OCI-LY7 (cell line): ENCODE measurements around the gene CAAP1. TPM values are rescaled to one million over a fixed set of nuclear protein-coding genes. Genes with fewer than 3 reads are reported as not detected.

Source experiments
- BruUV-seq: library from RNA; stranded (reverse); fragments of 400-500 nt; replicated peaks from 2 replicates; lab custom pipeline; 2021; lab: Mats Ljungman, UMichigan
- CTCF ChIA-PET: fragments of 300-600 bp; sonication (Branson Sonifier 250); formaldehyde crosslinking; loops from one replicate; lab custom pipeline; 2022; ENCODE audit warnings: antibody characterized with exemption; ENCODE audit not compliant: unreplicated experiment; lab: Charles Lee
- POLR2A ChIA-PET: fragments of 300-600 bp; sonication (Branson Sonifier 250); formaldehyde crosslinking; loops from one replicate; lab custom pipeline; 2022; ENCODE audit warnings: antibody characterized with exemption; lab: Charles Lee
- DNase-seq: peaks from one replicate; pipeline ENCODE4 v3.0.0-alpha.2; 2015; ENCODE audit warnings: low spot score
- H2AFZ ChIP-seq: fragments of 200-600 bp; sonication (generic), shearing (Covaris generic); 2 replicates; pipeline ENCODE4 v1.6.1; 2014; ENCODE audit warnings: mild to moderate bottlenecking, antibody characterized with exemption, low read length, moderate library complexity
- H3K27ac ChIP-seq: fragments of 200-600 bp; sonication (generic); 2 replicates; pipeline ENCODE4 v1.5.1; 2014; ENCODE audit warnings: mixed run types, low read depth, mild to moderate bottlenecking, moderate library complexity, low read length, inconsistent platforms; ENCODE audit not compliant: poor library complexity, severe bottlenecking
- H3K36me3 ChIP-seq: fragments of 200-600 bp; sonication (generic); 2 replicates; pipeline ENCODE4 v1.6.1; 2014; ENCODE audit warnings: mild to moderate bottlenecking, antibody characterized with exemption, low read length, moderate library complexity, mixed read lengths; ENCODE audit not compliant: insufficient read depth
- H3K4me1 ChIP-seq: fragments of 200-600 bp; sonication (generic); 2 replicates; pipeline ENCODE4 v1.5.1; 2014; ENCODE audit warnings: mild to moderate bottlenecking, low read length; ENCODE audit not compliant: insufficient read depth, poor library complexity, severe bottlenecking
- H3K4me2 ChIP-seq: fragments of 200-600 bp; sonication (generic); 2 replicates; pipeline ENCODE4 v1.6.1; 2014; ENCODE audit warnings: mild to moderate bottlenecking, low read length
- H3K4me3 ChIP-seq: fragments of 200-600 bp; sonication (generic); 2 replicates; pipeline ENCODE4 v1.5.1; 2014; ENCODE audit warnings: mild to moderate bottlenecking, low read depth, low read length; ENCODE audit not compliant: poor library complexity, severe bottlenecking
- H3K79me2 ChIP-seq: fragments of 200-600 bp; sonication (generic); 2 replicates; pipeline ENCODE4 v1.6.1; 2016; ENCODE audit warnings: low read depth, mild to moderate bottlenecking, low read length, moderate library complexity, mixed read lengths; ENCODE audit not compliant: insufficient read depth
- H3K9me2 ChIP-seq: fragments of 200-600 bp; sonication (generic); 2 replicates; pipeline ENCODE4 v1.6.1; 2016; ENCODE audit warnings: mild to moderate bottlenecking, low read length, mixed read lengths; ENCODE audit not compliant: insufficient read depth
- H3K9me3 ChIP-seq: fragments of 200-600 bp; sonication (generic); 2 replicates; pipeline ENCODE4 v1.6.1; 2014; ENCODE audit warnings: mild to moderate bottlenecking, mixed run types, low read length, mixed read lengths
- H4K20me1 ChIP-seq: fragments of 200-600 bp; sonication (generic); 2 replicates; pipeline ENCODE4 v1.6.1; 2014; ENCODE audit warnings: mild to moderate bottlenecking, antibody characterized with exemption, low read length, moderate library complexity, mixed read lengths; ENCODE audit not compliant: insufficient read depth
- EZH2phosphoT487 ChIP-seq: fragments of 200-600 bp; sonication (generic); IDR thresholded peaks from 2 replicates; pipeline ENCODE4 v1.6.1; 2018; ENCODE audit warnings: low read depth, borderline replicate concordance, mild to moderate bottlenecking, mixed run types, antibody characterized with exemption, low read length, moderate library complexity, mixed read lengths
- intact Hi-C: fragments of 100-400 bp; cut with micrococcal nuclease; formaldehyde crosslinking; loops from one replicate; pipeline ENCODE4 v1.10.0; 2022; ENCODE audit not compliant: unreplicated experiment
- total RNA-seq, 2 experiments: library from RNA; depleted of rRNA in 1 of 2; stranded (reverse); fragments of >200 nt in 1 of 2; shearing (Covaris generic) in 1 of 2; gene quantifications; 2 replicates each; pipeline ENCODE4 v1.2.3, GENCODE V29; 2014 to 2022
- TF ChIP-seq, protein P1 (sequence below): fragments of 200-600 bp; sonication (generic); conservative IDR thresholded peaks from 2 replicates; pipeline ENCODE4 v1.5.1; 2014; ENCODE audit warnings: mild to moderate bottlenecking, antibody characterized with exemption, low read length, moderate library complexity, mixed read lengths

The CAAP1 gene
- total RNA-seq, 2 experiments from 2014 or later, result 32.9 to 38.8 TPM

DNA sequence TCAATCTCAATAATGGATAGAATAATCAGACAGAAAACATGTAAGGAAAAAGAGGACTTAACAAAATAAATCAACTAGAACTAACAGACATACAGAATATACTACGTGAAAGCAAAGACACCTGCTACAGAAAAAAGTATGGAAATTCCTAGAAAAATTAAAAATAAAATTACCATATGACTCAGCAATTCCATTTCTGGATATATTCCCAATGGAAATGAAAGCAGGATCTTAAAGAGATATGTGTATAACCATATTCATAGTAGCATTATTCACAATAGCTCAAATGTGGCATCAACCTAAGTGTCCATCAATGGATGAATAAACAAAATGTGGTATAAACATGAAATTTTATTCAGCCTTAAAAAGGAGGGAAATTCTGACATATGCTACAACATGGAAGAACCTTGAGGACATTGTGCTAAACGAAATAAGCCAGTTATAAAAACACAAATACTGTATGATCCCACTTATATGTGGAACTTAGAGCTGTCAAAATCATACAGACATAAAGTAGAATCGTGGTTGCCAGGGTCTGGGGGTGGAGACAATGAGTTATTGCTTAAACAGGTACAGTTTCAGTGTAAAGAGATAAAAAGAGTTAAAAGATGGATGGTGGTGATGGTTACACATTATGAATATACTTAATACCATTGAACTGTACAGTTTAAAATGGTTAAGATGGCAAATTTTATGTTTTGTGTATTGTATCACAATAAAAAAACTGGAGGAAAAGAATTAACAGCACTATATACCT lies 47.5 kb upstream of the CAAP1 start:
- Histone ChIP-seq H2AFZ (no peak overlapping the region), H3K79me2 (peaks cover 100% of the 10 kb centered on the region), H3K4me2 (no peak overlapping the region), H3K9me2 (no peaks in the 10 kb centered on the region), H3K4me1 (peaks cover 2% of the 10 kb centered on the region), H3K36me3 (peaks cover 71% of the 10 kb centered on the region), H3K9me3 (peaks cover 11% of the 10 kb centered on the region; the same call in 1 of the 2 replicates), H3K27ac (no peak overlapping the region), H3K4me3 (no peak overlapping the region), H4K20me1 (peaks cover 11% of the 10 kb centered on the region)
- intact Hi-C loops, result no loop called here
- ChIA-PET POLR2A (interaction anchor here (0.7 to 1.7 kb wide), 4 partner anchors 7 to 377 kb away, joined by 3 to 7 read pairs (median 4); partner anchors contain the start of gene PLAA), CTCF (no interaction called here)
- TF ChIP-seq, protein P1, sequence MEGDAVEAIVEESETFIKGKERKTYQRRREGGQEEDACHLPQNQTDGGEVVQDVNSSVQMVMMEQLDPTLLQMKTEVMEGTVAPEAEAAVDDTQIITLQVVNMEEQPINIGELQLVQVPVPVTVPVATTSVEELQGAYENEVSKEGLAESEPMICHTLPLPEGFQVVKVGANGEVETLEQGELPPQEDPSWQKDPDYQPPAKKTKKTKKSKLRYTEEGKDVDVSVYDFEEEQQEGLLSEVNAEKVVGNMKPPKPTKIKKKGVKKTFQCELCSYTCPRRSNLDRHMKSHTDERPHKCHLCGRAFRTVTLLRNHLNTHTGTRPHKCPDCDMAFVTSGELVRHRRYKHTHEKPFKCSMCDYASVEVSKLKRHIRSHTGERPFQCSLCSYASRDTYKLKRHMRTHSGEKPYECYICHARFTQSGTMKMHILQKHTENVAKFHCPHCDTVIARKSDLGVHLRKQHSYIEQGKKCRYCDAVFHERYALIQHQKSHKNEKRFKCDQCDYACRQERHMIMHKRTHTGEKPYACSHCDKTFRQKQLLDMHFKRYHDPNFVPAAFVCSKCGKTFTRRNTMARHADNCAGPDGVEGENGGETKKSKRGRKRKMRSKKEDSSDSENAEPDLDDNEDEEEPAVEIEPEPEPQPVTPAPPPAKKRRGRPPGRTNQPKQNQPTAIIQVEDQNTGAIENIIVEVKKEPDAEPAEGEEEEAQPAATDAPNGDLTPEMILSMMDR, result no peak
- TF ChIP-seq EZH2phosphoT487, result no peak
- DNase-seq, result no peak
- no TSS peak for BruUV-seq

DNA sequence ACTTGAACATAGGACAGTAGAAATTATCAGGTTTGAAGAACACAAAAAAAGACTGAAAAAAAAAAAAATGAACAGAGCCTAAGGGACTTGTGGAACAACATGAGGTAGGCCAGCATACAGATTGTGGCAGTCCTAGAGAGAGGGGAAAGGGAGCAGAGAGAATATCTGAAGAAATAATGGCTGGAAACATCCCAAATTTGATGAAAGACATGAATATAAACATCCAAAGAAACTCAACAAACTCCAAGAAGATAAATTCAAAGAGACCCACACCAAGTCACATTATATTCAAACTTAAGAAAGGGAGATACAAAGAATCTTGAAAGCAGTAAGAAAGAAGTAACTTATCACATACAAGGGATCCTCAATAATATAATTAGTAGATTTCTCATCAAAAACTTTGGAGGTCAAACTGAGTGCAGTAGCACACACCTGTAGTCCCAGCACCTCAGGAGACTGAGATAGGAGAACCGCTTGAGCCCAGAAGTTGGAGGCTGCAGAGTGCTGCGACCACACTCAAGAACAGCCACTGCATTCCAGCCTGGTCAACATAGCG lies 45.3 kb upstream of the CAAP1 start:
- POLR2A ChIA-PET, result interaction anchor here (0.6 to 1.0 kb wide), 2 partner anchors 10 to 13 kb away, joined by 4 to 5 read pairs; no protein-coding TSS in a partner anchor
- H3K4me2 ChIP-seq, result no peak overlapping the region
- BruUV-seq, result no TSS peak
- CTCF ChIA-PET, result no interaction called here
- H3K36me3 ChIP-seq, result peaks cover 69% of the 10 kb centered on the region
- H3K27ac ChIP-seq, result no peak overlapping the region
- peaks cover 92% of the 10 kb centered on the region for H3K79me2 ChIP-seq
- no peak overlapping the region for H2AFZ ChIP-seq
- H4K20me1 ChIP-seq, result peaks cover 15% of the 10 kb centered on the region
- no peak overlapping the region for H3K4me3 ChIP-seq
- no peak for TF ChIP-seq EZH2phosphoT487
- TF ChIP-seq, protein P1, result no peak
- no peaks in the 10 kb centered on the region for H3K4me1 ChIP-seq
- no peak for DNase-seq
- H3K9me2 ChIP-seq, result no peaks in the 10 kb centered on the region
- H3K9me3 ChIP-seq, result peaks cover 11% of the 10 kb centered on the region; the same call in 1 of the 2 replicates
- intact Hi-C loops, result no loop called here

DNA sequence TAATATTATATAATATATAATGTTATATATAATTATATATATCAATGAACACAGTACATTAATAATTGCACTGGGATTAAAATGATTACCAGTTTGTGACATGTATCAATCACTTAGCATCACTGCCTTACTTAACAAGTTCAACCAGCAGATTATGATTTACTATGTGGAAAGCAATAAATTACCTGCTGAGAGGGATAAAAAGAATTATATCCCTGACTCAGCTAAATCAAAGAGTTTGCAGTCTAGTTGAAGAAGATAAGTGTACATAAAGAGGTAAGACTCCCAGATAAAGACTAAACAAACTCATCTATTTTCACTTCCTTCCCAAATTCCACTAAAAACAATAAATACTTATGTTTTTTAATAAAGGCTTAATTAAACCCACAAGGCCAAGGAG lies 43.2 kb upstream of the CAAP1 start:
- Histone ChIP-seq H3K4me2 (no peak overlapping the region), H3K4me1 (no peaks in the 10 kb centered on the region), H3K79me2 (peaks cover 75% of the 10 kb centered on the region), H3K9me3 (peaks cover 11% of the 10 kb centered on the region; the same call in 1 of the 2 replicates), H2AFZ (no peak overlapping the region), H3K27ac (no peak overlapping the region), H3K4me3 (no peak overlapping the region), H3K9me2 (no peaks in the 10 kb centered on the region), H4K20me1 (peaks cover 15% of the 10 kb centered on the region), H3K36me3 (peaks cover 75% of the 10 kb centered on the region)
- no peak for TF ChIP-seq EZH2phosphoT487
- CTCF ChIA-PET, result no interaction called here
- no TSS peak for BruUV-seq
- intact Hi-C loops, result no loop called here
- no peak for DNase-seq
- POLR2A ChIA-PET, result interaction anchor here (0.6 kb wide), 1 partner anchor 29 kb away, joined by 6 read pairs; no protein-coding TSS in a partner anchor
